GM12878 (cell line): ENCODE data around the gene CYBC1.

Experiments used
- CEBPB ChIP-seq, 2 experiments: fragments of 150-350 bp in 1 of 2; IDR thresholded peaks; 2 replicates each; pipeline ENCODE4 v1.6.1; 2012 to 2014; ENCODE audit warnings: low read depth in 2 of 2, low read length in 2 of 2, borderline replicate concordance in 1 of 2, inconsistent platforms in 1 of 2
- NFIC ChIP-seq: IDR thresholded peaks from 2 replicates; pipeline ENCODE4 v1.6.1; 2012; ENCODE audit warnings: low read depth, mild to moderate bottlenecking, inconsistent platforms, low read length, moderate library complexity
- NR2C1 ChIP-seq: fragments of 450-650 bp; IDR thresholded peaks from 2 replicates; pipeline ENCODE4 v1.6.1; 2017; ENCODE audit warnings: antibody characterized with exemption, mild to moderate bottlenecking, moderate library complexity
- POLR2AphosphoS5 ChIP-seq: IDR thresholded peaks from 2 replicates; pipeline ENCODE4 v1.6.1; 2011; ENCODE audit warnings: mild to moderate bottlenecking, low read length, inconsistent platforms
- SMAD1 ChIP-seq: fragments of 450-650 bp; IDR thresholded peaks from 2 replicates; pipeline ENCODE4 v1.6.1; 2018; ENCODE audit warnings: mild to moderate bottlenecking, low read depth; ENCODE audit not compliant: partially characterized antibody
- SMC3 ChIP-seq: IDR thresholded peaks from 2 replicates; pipeline ENCODE4 v1.6.1; 2011; ENCODE audit warnings: low read length, improper control_type of control experiment, borderline replicate concordance
- TCF7 ChIP-seq: IDR thresholded peaks from 2 replicates; pipeline ENCODE4 v1.6.1; 2014; ENCODE audit warnings: antibody characterized with exemption, borderline replicate concordance
- YY1 ChIP-seq: IDR thresholded peaks from 2 replicates; pipeline ENCODE4 v1.6.1; 2011; ENCODE audit warnings: low read depth, mild to moderate bottlenecking, low read length
- ZNF24 ChIP-seq: fragments of 450-650 bp; IDR thresholded peaks from 2 replicates; pipeline ENCODE4 v1.6.1; 2017; ENCODE audit warnings: antibody characterized with exemption, mild to moderate bottlenecking
- TF ChIP-seq, protein P1 (sequence below), 3 experiments: IDR thresholded peaks in 2 of 3; conservative IDR thresholded peaks in 1 of 3; 2 replicates each; pipeline ENCODE4 v1.5.1; 2011; ENCODE audit warnings: low read depth in 3 of 3, low read length in 3 of 3, mild to moderate bottlenecking in 3 of 3, control low read depth in 2 of 3, moderate library complexity in 2 of 3, inconsistent platforms in 1 of 3, mixed read lengths in 1 of 3; ENCODE audit not compliant: control insufficient read depth in 2 of 3, insufficient read depth in 1 of 3; ENCODE audit errors: extremely low read depth in 1 of 3
- TF ChIP-seq, protein P2 (sequence below): IDR thresholded peaks from 2 replicates; pipeline ENCODE4 v1.6.1; 2012; ENCODE audit warnings: mild to moderate bottlenecking, low read depth, low read length

DNA sequence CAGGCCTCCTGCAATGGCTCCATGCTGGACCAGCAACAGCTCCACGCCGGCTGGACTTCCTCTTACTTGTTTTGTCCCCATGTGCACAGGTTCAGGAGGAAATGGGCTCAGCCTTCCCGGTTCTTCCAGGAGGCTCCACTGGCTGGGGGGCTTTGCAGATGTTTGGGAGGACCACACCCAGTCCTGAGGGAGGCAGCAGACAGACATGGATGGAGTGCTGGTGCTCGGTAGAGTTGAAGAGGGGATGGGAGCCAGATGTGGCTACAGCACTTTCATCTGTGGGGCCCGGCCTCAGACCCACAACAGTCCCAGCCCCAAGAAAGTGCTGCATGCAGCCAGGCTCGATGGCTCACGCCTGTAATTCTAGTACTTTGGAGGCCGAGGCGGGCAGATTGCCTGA lies 29.8 kb upstream of the CYBC1 start:
- TF ChIP-seq TCF7 (no peak), SMC3 (no peak), NR2C1 (no peak), YY1 (no peak), ZNF24 (no peak), SMAD1 (no peak), CEBPB (IDR thresholded peaks at IDR 0.05; ENCODE audit: borderline replicate concordance in 1 of 2, low read depth in 2 of 2, low read length in 2 of 2) (no peak), NFIC (no peak), POLR2AphosphoS5 (no peak)
- TF ChIP-seq, protein P1, sequence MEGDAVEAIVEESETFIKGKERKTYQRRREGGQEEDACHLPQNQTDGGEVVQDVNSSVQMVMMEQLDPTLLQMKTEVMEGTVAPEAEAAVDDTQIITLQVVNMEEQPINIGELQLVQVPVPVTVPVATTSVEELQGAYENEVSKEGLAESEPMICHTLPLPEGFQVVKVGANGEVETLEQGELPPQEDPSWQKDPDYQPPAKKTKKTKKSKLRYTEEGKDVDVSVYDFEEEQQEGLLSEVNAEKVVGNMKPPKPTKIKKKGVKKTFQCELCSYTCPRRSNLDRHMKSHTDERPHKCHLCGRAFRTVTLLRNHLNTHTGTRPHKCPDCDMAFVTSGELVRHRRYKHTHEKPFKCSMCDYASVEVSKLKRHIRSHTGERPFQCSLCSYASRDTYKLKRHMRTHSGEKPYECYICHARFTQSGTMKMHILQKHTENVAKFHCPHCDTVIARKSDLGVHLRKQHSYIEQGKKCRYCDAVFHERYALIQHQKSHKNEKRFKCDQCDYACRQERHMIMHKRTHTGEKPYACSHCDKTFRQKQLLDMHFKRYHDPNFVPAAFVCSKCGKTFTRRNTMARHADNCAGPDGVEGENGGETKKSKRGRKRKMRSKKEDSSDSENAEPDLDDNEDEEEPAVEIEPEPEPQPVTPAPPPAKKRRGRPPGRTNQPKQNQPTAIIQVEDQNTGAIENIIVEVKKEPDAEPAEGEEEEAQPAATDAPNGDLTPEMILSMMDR (IDR thresholded peaks at IDR 0.05 in 2 of 3, conservative IDR thresholded peaks at IDR 0.05 in 1 of 3; ENCODE audit: control insufficient read depth in 2 of 3, extremely low read depth in 1 of 3, insufficient read depth in 1 of 3, low read depth in 3 of 3, low read length in 3 of 3): no peak
- TF ChIP-seq, protein P2, sequence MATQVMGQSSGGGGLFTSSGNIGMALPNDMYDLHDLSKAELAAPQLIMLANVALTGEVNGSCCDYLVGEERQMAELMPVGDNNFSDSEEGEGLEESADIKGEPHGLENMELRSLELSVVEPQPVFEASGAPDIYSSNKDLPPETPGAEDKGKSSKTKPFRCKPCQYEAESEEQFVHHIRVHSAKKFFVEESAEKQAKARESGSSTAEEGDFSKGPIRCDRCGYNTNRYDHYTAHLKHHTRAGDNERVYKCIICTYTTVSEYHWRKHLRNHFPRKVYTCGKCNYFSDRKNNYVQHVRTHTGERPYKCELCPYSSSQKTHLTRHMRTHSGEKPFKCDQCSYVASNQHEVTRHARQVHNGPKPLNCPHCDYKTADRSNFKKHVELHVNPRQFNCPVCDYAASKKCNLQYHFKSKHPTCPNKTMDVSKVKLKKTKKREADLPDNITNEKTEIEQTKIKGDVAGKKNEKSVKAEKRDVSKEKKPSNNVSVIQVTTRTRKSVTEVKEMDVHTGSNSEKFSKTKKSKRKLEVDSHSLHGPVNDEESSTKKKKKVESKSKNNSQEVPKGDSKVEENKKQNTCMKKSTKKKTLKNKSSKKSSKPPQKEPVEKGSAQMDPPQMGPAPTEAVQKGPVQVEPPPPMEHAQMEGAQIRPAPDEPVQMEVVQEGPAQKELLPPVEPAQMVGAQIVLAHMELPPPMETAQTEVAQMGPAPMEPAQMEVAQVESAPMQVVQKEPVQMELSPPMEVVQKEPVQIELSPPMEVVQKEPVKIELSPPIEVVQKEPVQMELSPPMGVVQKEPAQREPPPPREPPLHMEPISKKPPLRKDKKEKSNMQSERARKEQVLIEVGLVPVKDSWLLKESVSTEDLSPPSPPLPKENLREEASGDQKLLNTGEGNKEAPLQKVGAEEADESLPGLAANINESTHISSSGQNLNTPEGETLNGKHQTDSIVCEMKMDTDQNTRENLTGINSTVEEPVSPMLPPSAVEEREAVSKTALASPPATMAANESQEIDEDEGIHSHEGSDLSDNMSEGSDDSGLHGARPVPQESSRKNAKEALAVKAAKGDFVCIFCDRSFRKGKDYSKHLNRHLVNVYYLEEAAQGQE: no peak
